Measurements from ENCODE around the gene ARHGAP15. TPM values are rescaled to one million over a fixed set of nuclear protein-coding genes. Genes with fewer than 3 reads are reported as not detected.

ARHGAP15 gene
- total and polyA plus RNA-seq, 2 experiments from 2014 or later: 0.26 TPM; not detected in 1

- TF ChIP-seq REST (IDR thresholded peaks at IDR 0.05; ENCODE audit: unreplicated experiment) (no peak), EZH2 (IDR thresholded peaks at IDR 0.05; ENCODE audit: low read depth, unreplicated experiment) (no peak)
These were observed 47.4 kb downstream of the ARHGAP15 start (continued) for GRCh38 chr2:143176606-143177005.

GRCh38 chr2:143177096-143177786 is 48.0 kb downstream of the ARHGAP15 start:
- Mint-ChIP-seq H3K4me1 (no peaks in the 10 kb centered on the region), H3K36me3 (ENCODE audit: low read depth) (peaks cover 5% of the 10 kb centered on the region; the same call in 2 of the 3 replicates), H3K9me3 (peaks cover 10% of the 10 kb centered on the region; the same call in 2 of the 3 replicates), H3K27ac (peak overlapping the region; percentile 30; the same call in 1 of the 2 replicates), H3K4me3 (no peak overlapping the region), H3K27me3 (ENCODE audit: insufficient read depth, low read depth, poor library complexity) (no peaks in the 10 kb centered on the region)
- H3K4me3 ChIP-seq: no peak overlapping the region
- DNase-seq (ENCODE audit: low spot score): no peak
- H4K20me1 ChIP-seq (replicated peaks; ENCODE audit: insufficient read depth): no peaks in the 10 kb centered on the region
- no peaks in the 10 kb centered on the region for H3K27me3 ChIP-seq (ENCODE audit: insufficient read depth)
- H3K27ac ChIP-seq (ENCODE audit: low read depth): no peak overlapping the region
- no peaks in the 10 kb centered on the region for H3K4me1 ChIP-seq (ENCODE audit: insufficient read depth)
- H3K4me2 ChIP-seq: no peak overlapping the region
- H3K36me3 ChIP-seq (ENCODE audit: insufficient read depth): 0 out of 2 replicates have a peak, but pooled peaks cover 6% of the 10 kb centered on the region
- no peak for TF ChIP-seq ZNF331 (CRISPR knock-in tag; IDR thresholded peaks at IDR 0.05; ENCODE audit: low read depth)
- no peak for TF ChIP-seq ZNF114 (CRISPR knock-in tag; IDR thresholded peaks at IDR 0.05)
- no peak for TF ChIP-seq ZNF462 (CRISPR knock-in tag; IDR thresholded peaks at IDR 0.05)
- TF ChIP-seq REST (IDR thresholded peaks at IDR 0.05; ENCODE audit: unreplicated experiment): no peak
- TF ChIP-seq STAT1 (IDR thresholded peaks at IDR 0.05; ENCODE audit: unreplicated experiment): no peak
- TF ChIP-seq JUNB (IDR thresholded peaks at IDR 0.05; ENCODE audit: unreplicated experiment): no peak
- TF ChIP-seq POLR2AphosphoS5 (IDR thresholded peaks at IDR 0.05; ENCODE audit: low read depth): no peak
- no peak for TF ChIP-seq NANOG (IDR thresholded peaks at IDR 0.05; ENCODE audit: borderline replicate concordance)
- no peak for TF ChIP-seq EZH2 (IDR thresholded peaks at IDR 0.05; ENCODE audit: low read depth, unreplicated experiment)
- TF ChIP-seq CREB1 (CRISPR knock-in tag; IDR thresholded peaks at IDR 0.05; ENCODE audit: low read depth): no peak
- no peaks in the 10 kb centered on the region for H3K9me2 ChIP-seq (ENCODE audit: insufficient read depth)
- H3K79me2 ChIP-seq (replicated peaks; ENCODE audit: insufficient read depth): no peaks in the 10 kb centered on the region
- no peaks in the 10 kb centered on the region for H3F3A ChIP-seq (replicated peaks; ENCODE audit: low read depth)
- no peak overlapping the region for H2AFZ ChIP-seq
- ATAC-seq: no peak

Data from GM23338 (cell line).